A549 (cell line): ENCODE results near the gene N4BP3.

Source experiments
- CBX2 ChIP-seq: fragments of 200-600 bp; sonication (generic); IDR thresholded peaks from 2 replicates; pipeline ENCODE4 v1.6.1; 2016; ENCODE audit warnings: low read depth, mild to moderate bottlenecking, borderline replicate concordance
- CHD2 ChIP-seq: fragments of 150-350 bp; IDR thresholded peaks from 2 replicates; pipeline ENCODE4 v1.6.1; 2014; ENCODE audit warnings: low read length; ENCODE audit not compliant: partially characterized antibody
- SMC3 ChIP-seq: fragments of >200 bp; sonication (Bioruptor Twin); formaldehyde crosslinking; IDR thresholded peaks from 3 replicates; pipeline ENCODE4 v1.6.1; 2018; ENCODE audit warnings: inconsistent platforms
- TF ChIP-seq, protein P1 (sequence below): fragments of >200 bp; sonication (Bioruptor Twin); formaldehyde crosslinking; IDR thresholded peaks from 3 replicates; pipeline ENCODE4 v1.5.1; 2016
- TF ChIP-seq, protein P2 (sequence below): IDR thresholded peaks from 2 replicates; pipeline ENCODE4 v1.6.1; 2012

DNA sequence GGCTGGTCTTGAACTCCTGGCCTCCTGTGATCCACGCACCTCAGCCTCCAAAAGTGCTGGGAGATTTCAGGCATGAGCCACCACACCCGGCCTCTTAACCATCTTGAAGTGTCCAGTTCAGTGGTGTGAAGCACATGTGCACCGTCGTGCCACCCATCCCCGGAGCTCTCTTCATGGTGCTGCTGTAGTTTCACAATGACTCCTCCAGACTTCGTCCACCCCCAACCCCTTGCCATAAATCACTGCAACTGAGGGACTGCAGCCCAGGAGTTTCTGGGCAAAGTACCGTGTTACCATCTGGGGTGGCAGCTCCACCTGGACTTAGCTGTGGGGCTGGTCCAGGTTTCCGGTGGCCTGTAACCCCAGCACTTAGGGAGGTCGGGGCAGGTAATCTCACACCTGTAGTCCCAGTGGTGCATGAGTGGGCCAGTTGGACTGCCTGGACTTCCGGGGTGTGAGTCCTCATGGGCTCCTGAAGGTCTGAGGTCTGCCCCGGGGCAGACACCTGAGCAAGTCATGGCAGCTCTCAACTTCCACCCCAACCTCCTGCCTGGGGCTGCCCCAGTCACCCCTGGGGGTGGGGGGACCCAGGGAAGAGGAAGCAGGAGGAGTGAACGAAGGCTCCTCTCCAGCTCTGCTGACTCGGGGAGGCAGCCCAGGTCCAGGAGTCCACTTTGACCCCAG is 6.6 kb upstream of the N4BP3 start:
- TF ChIP-seq CBX2 (no peak), CHD2 (no peak), SMC3 (no peak)
- TF ChIP-seq, protein P1, sequence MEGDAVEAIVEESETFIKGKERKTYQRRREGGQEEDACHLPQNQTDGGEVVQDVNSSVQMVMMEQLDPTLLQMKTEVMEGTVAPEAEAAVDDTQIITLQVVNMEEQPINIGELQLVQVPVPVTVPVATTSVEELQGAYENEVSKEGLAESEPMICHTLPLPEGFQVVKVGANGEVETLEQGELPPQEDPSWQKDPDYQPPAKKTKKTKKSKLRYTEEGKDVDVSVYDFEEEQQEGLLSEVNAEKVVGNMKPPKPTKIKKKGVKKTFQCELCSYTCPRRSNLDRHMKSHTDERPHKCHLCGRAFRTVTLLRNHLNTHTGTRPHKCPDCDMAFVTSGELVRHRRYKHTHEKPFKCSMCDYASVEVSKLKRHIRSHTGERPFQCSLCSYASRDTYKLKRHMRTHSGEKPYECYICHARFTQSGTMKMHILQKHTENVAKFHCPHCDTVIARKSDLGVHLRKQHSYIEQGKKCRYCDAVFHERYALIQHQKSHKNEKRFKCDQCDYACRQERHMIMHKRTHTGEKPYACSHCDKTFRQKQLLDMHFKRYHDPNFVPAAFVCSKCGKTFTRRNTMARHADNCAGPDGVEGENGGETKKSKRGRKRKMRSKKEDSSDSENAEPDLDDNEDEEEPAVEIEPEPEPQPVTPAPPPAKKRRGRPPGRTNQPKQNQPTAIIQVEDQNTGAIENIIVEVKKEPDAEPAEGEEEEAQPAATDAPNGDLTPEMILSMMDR, result no peak
- TF ChIP-seq, protein P2, sequence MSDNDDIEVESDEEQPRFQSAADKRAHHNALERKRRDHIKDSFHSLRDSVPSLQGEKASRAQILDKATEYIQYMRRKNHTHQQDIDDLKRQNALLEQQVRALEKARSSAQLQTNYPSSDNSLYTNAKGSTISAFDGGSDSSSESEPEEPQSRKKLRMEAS, result no peak
